Upper lobe of left lung (tissue), 4 donors: ENCODE data around the gene KIF7.

Experiments used
- CTCF ChIP-seq, 6 experiments: fragments of 450-650 bp in 4 of 6; fragments of 200-600 bp in 2 of 6; sonication (generic) in 2 of 6; IDR thresholded peaks; one replicate each; pipeline ENCODE4 v1.5.1; 2016 to 2019; ENCODE audit warnings: antibody characterized with exemption in 6 of 6
- POLR2A ChIP-seq, 4 donors: fragments of 450-650 bp; IDR thresholded peaks; one replicate each; pipeline ENCODE4 v1.5.1; 2016 to 2017; ENCODE audit warnings: antibody characterized with exemption in 4 of 4, mild to moderate bottlenecking in 2 of 4

DNA sequence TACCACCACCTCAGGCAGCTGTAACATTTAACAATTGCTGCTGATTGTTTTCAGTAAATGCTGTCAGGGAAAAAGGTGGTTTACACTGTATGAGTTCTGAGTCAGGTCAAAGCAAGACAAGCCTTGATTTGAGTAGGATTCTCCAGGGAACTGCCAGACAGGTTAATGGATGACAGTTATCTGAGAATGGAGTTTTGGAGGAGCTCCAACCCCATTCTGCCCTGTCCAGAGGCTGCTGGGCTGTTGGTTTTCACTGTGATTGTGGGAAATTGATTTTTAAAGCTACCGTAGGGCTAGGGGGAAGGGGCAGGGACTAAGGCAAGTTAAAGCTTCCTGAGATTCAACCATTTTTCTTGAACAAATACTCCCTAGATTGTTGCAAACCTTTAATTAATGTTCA is 40.1 kb downstream of the KIF7 start:
- TF ChIP-seq CTCF (IDR thresholded peaks at IDR 0.05) (no peak), POLR2A (IDR thresholded peaks at IDR 0.05) (no peak)
